LNCaP clone FGC (cell line): Measurements from ENCODE around the gene PER1.

Source experiments
- DNase-seq: peaks from one replicate; pipeline ENCODE4 v3.0.0-alpha.2; 2011; ENCODE audit warnings: low read depth
- H3K4me3 ChIP-seq: 2 replicates; pipeline ENCODE4 v1.5.1; 2011; ENCODE audit warnings: mild to moderate bottlenecking, low read depth, low read length, control low read depth
- TF ChIP-seq, protein P1 (sequence below): IDR thresholded peaks from 2 replicates; pipeline ENCODE4 v1.5.1; 2012; ENCODE audit warnings: mild to moderate bottlenecking; ENCODE audit not compliant: control insufficient read depth, insufficient read depth; ENCODE audit errors: extremely low read depth

The PER1 gene

DNA sequence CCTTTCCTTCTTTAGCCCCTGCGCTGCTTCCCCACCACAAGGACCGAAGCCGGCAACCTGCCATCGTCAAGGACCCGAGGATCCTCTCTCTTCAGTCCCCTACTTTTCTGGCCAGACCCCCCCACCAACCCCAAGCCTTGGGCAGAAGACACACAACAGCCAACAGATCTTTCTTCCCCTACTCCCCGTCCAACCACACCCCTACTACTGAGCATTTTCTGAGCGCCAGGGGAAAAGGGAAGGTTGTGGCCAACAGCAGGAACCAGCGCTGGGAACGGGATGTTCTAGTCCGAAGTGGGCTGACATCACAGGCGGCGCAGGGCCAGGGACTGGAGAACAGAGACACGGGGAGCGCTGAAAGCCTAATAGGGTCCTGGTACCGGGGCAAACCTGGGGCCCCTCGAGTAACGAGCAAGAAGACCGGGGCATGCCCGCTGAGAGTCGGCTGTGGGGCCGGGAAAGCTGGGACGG lies 528 bp downstream of the PER1 start:
- DNase-seq: peak; percentile 47
- H3K4me3 ChIP-seq: peak overlapping the region; percentile 66
- TF ChIP-seq, protein P1, sequence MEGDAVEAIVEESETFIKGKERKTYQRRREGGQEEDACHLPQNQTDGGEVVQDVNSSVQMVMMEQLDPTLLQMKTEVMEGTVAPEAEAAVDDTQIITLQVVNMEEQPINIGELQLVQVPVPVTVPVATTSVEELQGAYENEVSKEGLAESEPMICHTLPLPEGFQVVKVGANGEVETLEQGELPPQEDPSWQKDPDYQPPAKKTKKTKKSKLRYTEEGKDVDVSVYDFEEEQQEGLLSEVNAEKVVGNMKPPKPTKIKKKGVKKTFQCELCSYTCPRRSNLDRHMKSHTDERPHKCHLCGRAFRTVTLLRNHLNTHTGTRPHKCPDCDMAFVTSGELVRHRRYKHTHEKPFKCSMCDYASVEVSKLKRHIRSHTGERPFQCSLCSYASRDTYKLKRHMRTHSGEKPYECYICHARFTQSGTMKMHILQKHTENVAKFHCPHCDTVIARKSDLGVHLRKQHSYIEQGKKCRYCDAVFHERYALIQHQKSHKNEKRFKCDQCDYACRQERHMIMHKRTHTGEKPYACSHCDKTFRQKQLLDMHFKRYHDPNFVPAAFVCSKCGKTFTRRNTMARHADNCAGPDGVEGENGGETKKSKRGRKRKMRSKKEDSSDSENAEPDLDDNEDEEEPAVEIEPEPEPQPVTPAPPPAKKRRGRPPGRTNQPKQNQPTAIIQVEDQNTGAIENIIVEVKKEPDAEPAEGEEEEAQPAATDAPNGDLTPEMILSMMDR: no peak

DNA sequence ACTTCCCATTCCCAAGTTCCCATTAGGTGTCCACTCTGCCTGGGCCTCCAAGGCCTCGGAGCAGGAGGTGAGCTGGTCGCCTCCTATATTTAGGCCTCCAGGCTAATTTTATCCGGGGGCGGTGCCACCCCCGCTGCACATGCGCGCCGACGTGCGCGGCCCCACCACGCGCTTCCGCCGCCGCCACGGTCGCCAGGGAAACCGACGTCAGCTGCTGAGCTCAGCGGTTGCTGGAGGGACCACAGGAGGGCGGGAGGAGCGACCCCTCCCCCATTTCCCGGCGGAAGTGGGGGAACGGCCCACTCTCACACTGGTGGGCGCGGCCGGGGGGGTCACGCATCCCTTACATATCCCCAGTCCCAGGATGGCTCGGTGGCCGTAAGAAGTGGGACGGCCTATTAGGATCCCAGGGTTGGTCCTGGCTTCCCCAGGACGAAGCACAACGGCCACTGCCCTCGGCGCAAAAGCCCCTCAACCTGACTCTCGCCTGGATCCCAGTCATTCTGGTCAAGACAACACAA lies 1.0 kb downstream of the PER1 start:
- TF ChIP-seq, protein P1: no peak
- H3K4me3 ChIP-seq: peak overlapping the region; percentile 66
- no peak for DNase-seq

DNA sequence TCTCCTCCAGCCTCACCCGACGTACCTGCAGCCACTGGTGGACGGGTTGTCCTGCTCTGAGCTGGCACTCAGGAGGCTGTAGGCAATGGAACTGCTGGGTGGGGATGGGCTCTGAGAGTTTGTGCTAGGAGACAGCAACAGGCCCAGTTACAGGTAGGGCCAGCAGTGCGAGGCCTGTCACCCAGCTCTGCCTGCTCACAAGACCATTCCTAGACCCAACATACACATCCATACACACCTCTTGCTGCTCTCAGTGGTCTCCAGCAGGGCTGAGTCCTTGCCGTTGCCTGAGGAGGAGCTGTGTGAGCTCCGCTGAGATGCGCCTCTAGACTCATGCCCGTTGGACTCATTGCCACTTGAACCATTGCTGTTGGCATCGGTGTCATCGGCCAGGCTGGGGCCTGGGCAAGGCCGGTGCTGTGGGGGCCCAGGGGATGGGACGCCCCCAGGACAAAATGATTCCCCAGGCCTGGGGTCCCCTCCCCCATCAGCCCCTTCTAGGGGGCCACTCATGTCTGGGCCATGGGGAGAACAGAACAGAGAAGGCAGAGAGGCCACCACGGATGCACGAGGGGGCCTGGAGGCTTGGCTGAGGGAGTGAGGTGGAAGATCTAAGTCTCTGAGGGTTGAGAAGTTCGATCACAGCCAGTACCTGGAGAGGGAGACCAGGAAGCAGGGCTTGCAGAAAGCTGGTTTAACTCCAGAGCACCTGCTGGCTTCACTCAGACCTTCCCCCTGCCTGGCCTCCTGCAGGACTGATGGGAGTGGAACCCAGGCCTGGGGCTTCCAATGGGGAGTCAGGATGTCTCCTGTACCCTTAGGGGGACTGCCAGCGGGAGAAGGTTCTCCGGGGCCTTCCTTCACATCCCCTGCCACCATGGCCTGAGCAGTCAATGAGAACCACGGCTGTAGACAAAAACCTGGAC lies 1.7 kb downstream of the PER1 start:
- DNase-seq: no peak
- TF ChIP-seq, protein P1: no peak
- H3K4me3 ChIP-seq: no peak overlapping the region

DNA sequence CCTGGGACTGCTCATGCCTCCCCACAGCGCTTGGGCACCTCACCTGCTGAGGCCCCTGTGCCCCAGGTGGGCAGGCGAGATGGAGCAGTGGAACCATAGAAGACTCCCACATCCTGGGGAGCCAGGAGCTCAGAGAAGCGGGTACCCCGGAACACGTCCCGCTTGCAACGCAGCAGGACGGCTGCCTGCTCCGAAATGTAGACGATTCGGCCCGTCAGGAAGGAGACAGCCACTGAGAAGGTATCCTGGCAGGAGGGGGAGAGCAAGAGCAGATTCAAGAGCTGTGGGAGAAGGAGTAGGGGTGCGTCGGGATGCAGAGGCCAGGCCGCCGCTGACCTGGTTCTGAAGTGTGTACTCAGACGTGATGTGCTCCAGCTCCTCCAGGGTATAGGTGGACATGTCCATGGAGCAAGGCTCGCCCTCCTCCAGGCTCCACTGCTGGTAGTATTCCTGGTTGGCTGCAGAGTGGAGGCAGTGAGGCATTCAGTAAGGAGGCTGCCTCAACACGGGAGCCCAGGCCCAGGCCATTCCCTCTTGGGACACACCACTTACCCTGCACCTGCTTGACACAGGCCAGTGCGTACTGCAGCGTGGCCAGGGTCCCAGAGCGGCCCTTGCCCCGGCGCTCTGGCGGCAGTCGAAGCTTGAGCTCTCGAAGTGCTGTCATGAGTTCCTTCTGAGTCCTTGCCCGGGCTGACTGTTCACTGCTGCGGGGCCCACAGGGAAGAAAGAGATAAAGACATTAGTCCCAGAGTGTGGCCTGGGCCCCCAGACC lies 2.6 kb downstream of the PER1 start:
- TF ChIP-seq, protein P1: no peak
- no peak overlapping the region for H3K4me3 ChIP-seq
- no peak for DNase-seq

DNA sequence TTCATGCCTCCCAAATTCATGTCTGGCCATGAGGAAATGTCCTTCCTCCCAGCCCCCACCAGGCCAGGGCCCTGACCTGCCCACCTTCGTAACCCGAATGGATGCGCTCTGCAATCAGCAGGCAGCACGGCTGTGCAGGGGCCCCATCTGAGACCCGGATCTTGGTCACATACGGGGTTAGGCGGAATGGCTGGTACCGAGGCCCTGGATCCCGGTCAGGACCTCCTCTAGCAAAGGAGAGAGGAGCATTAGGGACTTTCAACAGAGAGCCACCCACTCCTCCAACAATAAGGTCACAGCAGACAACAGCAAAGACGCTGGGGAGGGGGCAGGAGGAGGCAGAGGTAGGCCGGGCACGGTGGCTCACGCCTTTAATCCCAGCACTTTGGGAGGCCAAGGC lies 3.6 kb downstream of the PER1 start:
- no peak overlapping the region for H3K4me3 ChIP-seq
- DNase-seq: no peak
- TF ChIP-seq, protein P1: no peak

DNA sequence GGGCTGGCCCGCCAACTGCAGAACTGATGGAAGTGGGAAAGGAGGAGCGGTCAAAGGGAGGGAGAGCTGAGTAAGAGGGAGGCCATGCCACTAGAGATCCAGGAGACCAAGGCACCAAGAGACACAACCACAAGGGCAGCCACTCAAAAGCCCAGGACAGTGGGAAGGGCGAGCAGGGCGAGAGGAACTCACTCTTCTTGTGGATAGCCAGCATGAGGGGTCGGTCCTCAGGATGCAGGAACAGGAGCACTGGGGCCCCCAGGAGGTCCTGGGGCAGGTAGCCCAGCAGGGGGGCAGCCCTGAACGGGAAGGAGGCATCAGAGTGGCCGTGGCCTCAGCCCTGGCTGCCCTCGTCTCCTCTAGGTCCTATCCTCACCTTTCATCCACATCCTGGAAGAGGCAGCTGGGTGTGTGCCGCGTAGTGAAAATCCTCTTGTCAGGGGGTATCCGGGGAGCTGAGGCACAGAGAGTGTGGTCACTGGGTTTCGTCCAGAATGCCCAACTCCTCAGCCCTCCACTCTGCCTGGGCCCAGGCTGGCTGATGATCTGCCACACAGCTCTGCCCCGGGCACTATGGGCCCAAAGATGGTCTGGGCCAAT lies 4.3 kb downstream of the PER1 start:
- H3K4me3 ChIP-seq: no peak overlapping the region
- DNase-seq: no peak
- TF ChIP-seq, protein P1: no peak
